ENCODE data around the gene HMGA1.

Gene HMGA1

GRCh38 chr6:34240329-34241248 lies 3.9 kb downstream of the HMGA1 start:
- DNase-seq (ENCODE audit: low read depth, low spot score), result no peak
- no peak overlapping the region for H3K4me3 ChIP-seq (ENCODE audit: low read depth, low read length)
- in situ Hi-C loops (cut with HindIII; ENCODE audit: low sequenced_read_pairs), result no loop called here
- TF ChIP-seq CTCF (IDR thresholded peaks at IDR 0.05; ENCODE audit: low read depth, low read length), result no peak

- H3K4me3 ChIP-seq (ENCODE audit: low read depth, low read length), result no peak overlapping the region
- in situ Hi-C loops (cut with HindIII; ENCODE audit: low sequenced_read_pairs), result no loop called here
- no peak for TF ChIP-seq CTCF (IDR thresholded peaks at IDR 0.05; ENCODE audit: low read depth, low read length)
- no peak for DNase-seq (ENCODE audit: low read depth, low spot score)
Measured at GRCh38 chr6:34241351-34242215, 4.9 kb downstream of the HMGA1 start.

- in situ Hi-C loops (cut with HindIII; ENCODE audit: low sequenced_read_pairs), result no loop called here
- no peak for TF ChIP-seq CTCF (IDR thresholded peaks at IDR 0.05; ENCODE audit: low read depth, low read length)
- no peak overlapping the region for H3K4me3 ChIP-seq (ENCODE audit: low read depth, low read length)
- peak; percentile 31 for DNase-seq (ENCODE audit: low read depth, low spot score)
Measured at GRCh38 chr6:34242252-34243130, 5.8 kb downstream of the HMGA1 start.

- in situ Hi-C loops (cut with HindIII; ENCODE audit: low sequenced_read_pairs), result no loop called here
- peak; percentile 58 for DNase-seq (ENCODE audit: low read depth, low spot score)
Measured at GRCh38 chr6:34243131-34243771, 6.6 kb downstream of the HMGA1 start.

More at GRCh38 chr6:34243131-34243771, 6.6 kb downstream of the HMGA1 start:
- TF ChIP-seq CTCF (IDR thresholded peaks at IDR 0.05; ENCODE audit: low read depth, low read length), result no peak
- no peak overlapping the region for H3K4me3 ChIP-seq (ENCODE audit: low read depth, low read length)

Measured in astrocyte of the spinal cord (primary cell).